Activated naive CD4-positive, alpha-beta T cell treated with anti-CD3 and anti-CD28 coated beads, Interleukin-2, amount 10 ng/mL, durations not matched to agents 7 days and 5 days (primary cell): ENCODE data around the gene CLC.
"Not testable (repeated sequence)": the region's sequence is repeated elsewhere in the genome, so short reads cannot be mapped to it uniquely, and the experiment has no call there.

Source experiments
- CTCF ChIA-PET: fragments of 350-600 bp; sonication (Branson Sonifier 250); formaldehyde crosslinking; loops from one replicate; lab custom pipeline; 2021; ENCODE audit warnings: antibody characterized with exemption; lab: Charles Lee
- DNase-seq: peaks from one replicate; pipeline ENCODE4 v3.0.0-alpha.2; 2020
- H3K27ac Mint-ChIP-seq: one replicate; pipeline ENCODE4 v1.8.0; 2021; ENCODE audit warnings: mild to moderate bottlenecking, moderate library complexity, mixed read lengths
- H3K27me3 Mint-ChIP-seq: one replicate; pipeline ENCODE4 v1.8.0; 2021; ENCODE audit warnings: mild to moderate bottlenecking, mixed read lengths
- H3K36me3 Mint-ChIP-seq: one replicate; pipeline ENCODE4 v1.8.0; 2021; ENCODE audit warnings: mixed read lengths
- H3K4me1 Mint-ChIP-seq: one replicate; pipeline ENCODE4 v1.8.0; 2021; ENCODE audit warnings: mixed read lengths
- H3K4me3 Mint-ChIP-seq: one replicate; pipeline ENCODE4 v1.8.0; 2021; ENCODE audit warnings: mild to moderate bottlenecking, moderate library complexity, mixed read lengths
- H3K9me3 Mint-ChIP-seq: one replicate; pipeline ENCODE4 v1.8.0; 2021; ENCODE audit warnings: mixed read lengths

Gene CLC

GRCh38 chr19:39710333-39710890 lies 27.4 kb downstream of the CLC start:
- Mint-ChIP-seq H3K36me3 (peaks cover 11% of the 10 kb centered on the region), H3K27me3 (peaks cover under 1% of the 10 kb centered on the region), H3K27ac (peak overlapping the region; percentile 2), H3K4me3 (no peak overlapping the region), H3K9me3 (peaks cover 11% of the 10 kb centered on the region), H3K4me1 (peaks cover 35% of the 10 kb centered on the region)
- CTCF ChIA-PET, result no interaction called here
- DNase-seq, result no peak

- peaks cover 17% of the 10 kb centered on the region for H3K36me3 Mint-ChIP-seq
- CTCF ChIA-PET, result no interaction called here
- peaks cover 46% of the 10 kb centered on the region for H3K4me1 Mint-ChIP-seq
- no peak overlapping the region for H3K4me3 Mint-ChIP-seq
- DNase-seq, result no peak
- no peaks in the 10 kb centered on the region for H3K27me3 Mint-ChIP-seq
- H3K9me3 Mint-ChIP-seq, result peaks cover 11% of the 10 kb centered on the region
- H3K27ac Mint-ChIP-seq, result no peak overlapping the region
Observed at GRCh38 chr19:39709026-39709872, 28.6 kb downstream of the CLC start.

GRCh38 chr19:39708594-39708993 lies 29.2 kb downstream of the CLC start:
- CTCF ChIA-PET, result no interaction called here
- Mint-ChIP-seq H3K36me3 (peaks cover 17% of the 10 kb centered on the region), H3K27ac (no peak overlapping the region), H3K9me3 (peaks cover 11% of the 10 kb centered on the region), H3K27me3 (no peaks in the 10 kb centered on the region), H3K4me3 (no peak overlapping the region), H3K4me1 (peaks cover 48% of the 10 kb centered on the region)
- no peak for DNase-seq

GRCh38 chr19:39705578-39706188 lies 32.1 kb downstream of the CLC start:
- peaks cover 11% of the 10 kb centered on the region for H3K9me3 Mint-ChIP-seq
- H3K4me3 Mint-ChIP-seq, result no peak overlapping the region
- H3K27me3 Mint-ChIP-seq, result peaks cover 11% of the 10 kb centered on the region
- H3K4me1 Mint-ChIP-seq, result peaks cover 42% of the 10 kb centered on the region
- CTCF ChIA-PET, result no interaction called here
- H3K27ac Mint-ChIP-seq, result peak overlapping the region; percentile 86
- H3K36me3 Mint-ChIP-seq, result peaks cover 17% of the 10 kb centered on the region
- DNase-seq, result peak; percentile 48

- H3K27ac Mint-ChIP-seq, result peak within 1 kb of the TSS; percentile 86
Observed at GRCh38 chr19:39704181-39705044, 33.4 kb downstream of the CLC start, which contains the start of gene LGALS14. TSS of gene LGALS14 (plus strand) at chr19:39704481. CDS start at chr19:39704529, 48 bp downstream.

GRCh38 chr19:39701291-39701690 lies 36.5 kb downstream of the CLC start:
- Mint-ChIP-seq H3K27ac (no peak overlapping the region), H3K9me3 (peaks cover 4% of the 10 kb centered on the region), H3K36me3 (peaks cover 12% of the 10 kb centered on the region), H3K4me1 (peaks cover 22% of the 10 kb centered on the region), H3K4me3 (no peak overlapping the region), H3K27me3 (peaks cover 12% of the 10 kb centered on the region)
- CTCF ChIA-PET, result no interaction called here
- no peak for DNase-seq

More at GRCh38 chr19:39704181-39705044, 33.4 kb downstream of the CLC start, which contains the start of gene LGALS14:
- H3K9me3 Mint-ChIP-seq, result peaks cover 11% of the 10 kb centered on the region
- H3K4me1 Mint-ChIP-seq, result peaks cover 34% of the 10 kb centered on the region
- peaks cover 11% of the 10 kb centered on the region for H3K27me3 Mint-ChIP-seq
- DNase-seq, result no peak
- CTCF ChIA-PET, result no interaction called here
- peaks cover 17% of the 10 kb centered on the region for H3K36me3 Mint-ChIP-seq
- H3K4me3 Mint-ChIP-seq, result no peak within 1 kb of the TSS

GRCh38 chr19:39698535-39698934 lies 39.3 kb downstream of the CLC start:
- H3K36me3 Mint-ChIP-seq, result no peaks in the 10 kb centered on the region
- H3K4me1 Mint-ChIP-seq, result no peaks in the 10 kb centered on the region
- CTCF ChIA-PET, result interaction anchor here (1.5 kb wide), 1 partner anchor 66 kb away, joined by 4 read pairs; no protein-coding TSS in a partner anchor
- H3K27me3 Mint-ChIP-seq, result peaks cover 14% of the 10 kb centered on the region
- no peak overlapping the region for H3K27ac Mint-ChIP-seq
- no peaks in the 10 kb centered on the region for H3K9me3 Mint-ChIP-seq
- DNase-seq, result no peak
- H3K4me3 Mint-ChIP-seq, result no peak overlapping the region

- Mint-ChIP-seq H3K27ac (no peak overlapping the region), H3K4me1 (no peaks in the 10 kb centered on the region), H3K27me3 (peaks cover 11% of the 10 kb centered on the region), H3K4me3 (no peak overlapping the region), H3K9me3 (no peaks in the 10 kb centered on the region), H3K36me3 (no peaks in the 10 kb centered on the region)
- no peak for DNase-seq
- CTCF ChIA-PET, result no interaction called here
Observed at GRCh38 chr19:39696387-39696786, 41.4 kb downstream of the CLC start.

- H3K27ac Mint-ChIP-seq, result no peak overlapping the region
- H3K27me3 Mint-ChIP-seq, result peaks cover 7% of the 10 kb centered on the region
- no peak overlapping the region for H3K4me3 Mint-ChIP-seq
- no peak for DNase-seq
- CTCF ChIA-PET, result no interaction called here
- no peaks in the 10 kb centered on the region for H3K4me1 Mint-ChIP-seq
- peaks cover 2% of the 10 kb centered on the region for H3K36me3 Mint-ChIP-seq
- H3K9me3 Mint-ChIP-seq, result no peaks in the 10 kb centered on the region
Observed at GRCh38 chr19:39695759-39696158, 42.1 kb downstream of the CLC start.

- no peak overlapping the region for H3K27ac Mint-ChIP-seq
- DNase-seq, result no peak
- peaks cover 7% of the 10 kb centered on the region for H3K27me3 Mint-ChIP-seq
Observed at GRCh38 chr19:39692822-39693221, 45.0 kb downstream of the CLC start.

GRCh38 chr19:39692166-39692565 lies 45.7 kb downstream of the CLC start:
- Mint-ChIP-seq H3K4me3 (no peak overlapping the region), H3K27me3 (peaks cover 7% of the 10 kb centered on the region), H3K9me3 (peaks cover 3% of the 10 kb centered on the region), H3K36me3 (peaks cover 3% of the 10 kb centered on the region), H3K4me1 (no peaks in the 10 kb centered on the region), H3K27ac (no peak overlapping the region)
- no peak for DNase-seq
- CTCF ChIA-PET, result interaction anchor here (1.1 kb wide), 1 partner anchor 100 kb away, joined by 3 read pairs; no protein-coding TSS in a partner anchor

More at GRCh38 chr19:39692822-39693221, 45.0 kb downstream of the CLC start:
- Mint-ChIP-seq H3K4me3 (no peak overlapping the region), H3K36me3 (peaks cover 3% of the 10 kb centered on the region), H3K4me1 (no peaks in the 10 kb centered on the region), H3K9me3 (peaks cover 3% of the 10 kb centered on the region)
- CTCF ChIA-PET, result interaction anchor here (1.1 kb wide), 1 partner anchor 100 kb away, joined by 3 read pairs; no protein-coding TSS in a partner anchor

- H3K9me3 Mint-ChIP-seq, CTCF ChIA-PET, H3K27ac Mint-ChIP-seq, H3K4me1 Mint-ChIP-seq, H3K4me3 Mint-ChIP-seq, DNase-seq, H3K27me3 Mint-ChIP-seq: not testable (repeated sequence)
- H3K36me3 Mint-ChIP-seq, result peaks cover 13% of the 10 kb centered on the region
Observed at GRCh38 chr19:39688637-39689036, 49.2 kb downstream of the CLC start.

- Mint-ChIP-seq H3K9me3 (peaks cover 3% of the 10 kb centered on the region), H3K27me3 (peaks cover under 1% of the 10 kb centered on the region), H3K4me1 (peaks cover 12% of the 10 kb centered on the region), H3K4me3 (no peak overlapping the region), H3K36me3 (peaks cover 17% of the 10 kb centered on the region), H3K27ac (no peak overlapping the region)
- CTCF ChIA-PET, result interaction anchor here (0.6 kb wide), 1 partner anchor 731 kb away, joined by 3 read pairs; no protein-coding TSS in a partner anchor
- no peak for DNase-seq
Observed at GRCh38 chr19:39686739-39687138, 51.1 kb downstream of the CLC start.
